Testis (tissue), 2 donors: ENCODE measurements around the gene STK39.

Experiments
- CTCF ChIP-seq, 3 experiments: fragments of 450-650 bp in 2 of 3; fragments of 200-600 bp in 1 of 3; sonication (generic) in 1 of 3; IDR thresholded peaks; one replicate each; pipeline ENCODE4 v1.5.1; 2016 to 2019; ENCODE audit warnings: antibody characterized with exemption in 3 of 3, mild to moderate bottlenecking in 2 of 3, moderate library complexity in 1 of 3
- POLR2A ChIP-seq: fragments of 450-650 bp; IDR thresholded peaks from one replicate; pipeline ENCODE4 v1.6.1; 2017; ENCODE audit warnings: antibody characterized with exemption, mild to moderate bottlenecking, moderate library complexity

- no peak for TF ChIP-seq CTCF (IDR thresholded peaks at IDR 0.05)
- no peak for TF ChIP-seq POLR2A
Observed at GRCh38 chr2:168222088-168222487, 25.3 kb downstream of the STK39 start.
